ENCODE measurements around the gene NAV3. TPM values are rescaled to one million over a fixed set of nuclear protein-coding genes. Genes with fewer than 3 reads are reported as not detected.

The NAV3 gene
- total RNA-seq, 1 donor from 2014 or later, result 1.5 TPM

DNA sequence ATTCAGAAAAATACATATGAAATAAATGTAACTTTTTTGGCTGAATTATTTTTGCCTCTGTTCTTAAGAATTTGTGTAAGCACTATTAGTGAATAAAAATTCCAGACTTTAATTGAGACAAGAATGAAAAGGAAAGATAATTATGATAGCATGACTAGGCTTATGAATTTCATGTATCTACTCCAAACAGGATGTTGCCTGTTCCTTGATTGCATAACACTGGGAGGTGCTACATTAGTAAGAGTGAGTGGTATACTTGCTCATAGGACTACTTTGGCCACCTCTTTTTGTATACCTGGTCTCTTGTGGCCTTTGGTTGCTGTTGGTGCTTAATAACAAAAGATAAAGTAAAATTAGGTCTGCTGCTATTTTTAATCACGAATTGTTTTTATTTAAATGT is 112.8 kb downstream of the NAV3 start:
- Histone ChIP-seq H3K4me3 (no peak overlapping the region), H3K27ac (replicated peaks) (no peak overlapping the region), H3K4me1 (peaks cover 36% of the 10 kb centered on the region), H3K27me3 (ENCODE audit: low read depth) (no peaks in the 10 kb centered on the region), H3K36me3 (no peaks in the 10 kb centered on the region), H3K9me3 (replicated peaks) (no peaks in the 10 kb centered on the region)
- TF ChIP-seq, protein P1, sequence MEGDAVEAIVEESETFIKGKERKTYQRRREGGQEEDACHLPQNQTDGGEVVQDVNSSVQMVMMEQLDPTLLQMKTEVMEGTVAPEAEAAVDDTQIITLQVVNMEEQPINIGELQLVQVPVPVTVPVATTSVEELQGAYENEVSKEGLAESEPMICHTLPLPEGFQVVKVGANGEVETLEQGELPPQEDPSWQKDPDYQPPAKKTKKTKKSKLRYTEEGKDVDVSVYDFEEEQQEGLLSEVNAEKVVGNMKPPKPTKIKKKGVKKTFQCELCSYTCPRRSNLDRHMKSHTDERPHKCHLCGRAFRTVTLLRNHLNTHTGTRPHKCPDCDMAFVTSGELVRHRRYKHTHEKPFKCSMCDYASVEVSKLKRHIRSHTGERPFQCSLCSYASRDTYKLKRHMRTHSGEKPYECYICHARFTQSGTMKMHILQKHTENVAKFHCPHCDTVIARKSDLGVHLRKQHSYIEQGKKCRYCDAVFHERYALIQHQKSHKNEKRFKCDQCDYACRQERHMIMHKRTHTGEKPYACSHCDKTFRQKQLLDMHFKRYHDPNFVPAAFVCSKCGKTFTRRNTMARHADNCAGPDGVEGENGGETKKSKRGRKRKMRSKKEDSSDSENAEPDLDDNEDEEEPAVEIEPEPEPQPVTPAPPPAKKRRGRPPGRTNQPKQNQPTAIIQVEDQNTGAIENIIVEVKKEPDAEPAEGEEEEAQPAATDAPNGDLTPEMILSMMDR (IDR thresholded peaks at IDR 0.05; ENCODE audit: borderline replicate concordance), result no peak
- no peak for DNase-seq
- intact Hi-C loops (cut with micrococcal nuclease), result no loop called here

DNA sequence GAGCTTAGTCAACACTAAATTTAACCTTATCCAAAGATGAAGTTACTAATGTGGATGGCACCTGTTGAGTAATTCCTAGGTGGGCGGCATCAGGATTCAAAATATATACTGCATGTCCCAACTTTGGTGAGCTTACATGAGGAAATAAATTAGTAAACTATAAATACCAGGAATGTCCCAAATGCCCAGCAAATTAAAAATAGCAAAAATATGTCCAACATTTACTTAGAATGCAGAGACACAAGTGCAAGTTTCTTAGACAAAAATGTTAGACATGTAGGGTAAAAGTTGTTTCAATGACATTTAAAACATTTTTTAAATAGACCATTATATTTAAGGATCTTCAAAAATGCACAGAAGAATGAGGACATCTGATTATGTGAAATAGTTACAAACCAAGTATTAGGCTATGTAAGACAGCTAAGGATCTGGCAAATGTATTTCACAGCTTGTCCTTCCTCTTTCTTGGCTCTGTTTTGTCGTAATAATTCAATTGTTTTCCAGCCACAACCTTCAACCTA is 115.9 kb downstream of the NAV3 start:
- TF ChIP-seq, protein P1 (IDR thresholded peaks at IDR 0.05; ENCODE audit: borderline replicate concordance), result no peak
- Histone ChIP-seq H3K27me3 (ENCODE audit: low read depth) (no peaks in the 10 kb centered on the region), H3K9me3 (replicated peaks) (no peaks in the 10 kb centered on the region), H3K4me3 (no peak overlapping the region), H3K4me1 (peaks cover 18% of the 10 kb centered on the region), H3K36me3 (no peaks in the 10 kb centered on the region), H3K27ac (replicated peaks) (no peak overlapping the region)
- no peak for DNase-seq
- intact Hi-C loops (cut with micrococcal nuclease), result no loop called here

DNA sequence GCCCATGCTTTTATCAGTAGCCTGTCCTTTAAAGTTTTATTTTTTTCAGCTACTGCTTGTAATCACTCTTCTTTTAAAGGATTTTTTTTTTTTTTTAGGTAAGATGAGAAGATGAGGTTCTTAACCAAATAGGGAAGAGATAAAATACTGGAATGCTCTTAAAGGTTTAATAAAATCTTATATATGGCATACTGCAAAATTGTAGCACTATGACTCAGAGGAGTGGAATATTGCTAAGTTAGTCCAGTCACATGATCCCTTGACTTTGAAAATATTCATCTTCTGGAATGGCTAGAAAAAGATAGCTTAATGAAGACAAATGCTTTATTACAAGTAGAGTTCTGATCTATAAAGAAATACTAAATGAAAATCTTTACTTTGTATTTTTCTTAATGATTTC is 116.6 kb downstream of the NAV3 start:
- Histone ChIP-seq H3K9me3 (replicated peaks) (no peaks in the 10 kb centered on the region), H3K36me3 (no peaks in the 10 kb centered on the region), H3K27me3 (ENCODE audit: low read depth) (no peaks in the 10 kb centered on the region), H3K27ac (replicated peaks) (no peak overlapping the region), H3K4me3 (no peak overlapping the region), H3K4me1 (peaks cover 18% of the 10 kb centered on the region)
- no peak for DNase-seq
- TF ChIP-seq, protein P1 (IDR thresholded peaks at IDR 0.05; ENCODE audit: borderline replicate concordance), result no peak
- intact Hi-C loops (cut with micrococcal nuclease), result no loop called here

DNA sequence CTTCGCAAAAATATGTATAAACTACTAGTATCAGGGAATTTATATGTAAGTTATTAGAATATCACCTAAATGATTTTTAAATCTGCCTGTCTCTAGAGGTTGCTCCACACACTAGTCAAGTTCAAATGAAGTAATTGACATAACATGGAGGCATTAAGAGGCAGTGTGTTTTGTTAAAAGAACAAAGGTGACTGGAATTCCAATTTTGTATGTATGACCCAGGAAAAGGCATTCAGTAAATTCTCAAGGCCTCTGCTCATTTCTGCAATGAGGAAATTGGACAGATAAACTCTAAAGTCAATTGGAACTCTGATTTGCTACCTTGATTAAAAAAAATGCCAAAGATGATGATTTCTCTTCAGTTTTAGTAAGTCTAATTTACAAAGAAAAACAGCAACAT is 117.1 kb downstream of the NAV3 start:
- no peak for DNase-seq
- Histone ChIP-seq H3K36me3 (no peaks in the 10 kb centered on the region), H3K4me1 (peaks cover 18% of the 10 kb centered on the region), H3K4me3 (no peak overlapping the region), H3K27ac (replicated peaks) (no peak overlapping the region), H3K9me3 (replicated peaks) (no peaks in the 10 kb centered on the region), H3K27me3 (ENCODE audit: low read depth) (no peaks in the 10 kb centered on the region)
- intact Hi-C loops (cut with micrococcal nuclease), result no loop called here
- TF ChIP-seq, protein P1 (IDR thresholded peaks at IDR 0.05; ENCODE audit: borderline replicate concordance), result no peak

DNA sequence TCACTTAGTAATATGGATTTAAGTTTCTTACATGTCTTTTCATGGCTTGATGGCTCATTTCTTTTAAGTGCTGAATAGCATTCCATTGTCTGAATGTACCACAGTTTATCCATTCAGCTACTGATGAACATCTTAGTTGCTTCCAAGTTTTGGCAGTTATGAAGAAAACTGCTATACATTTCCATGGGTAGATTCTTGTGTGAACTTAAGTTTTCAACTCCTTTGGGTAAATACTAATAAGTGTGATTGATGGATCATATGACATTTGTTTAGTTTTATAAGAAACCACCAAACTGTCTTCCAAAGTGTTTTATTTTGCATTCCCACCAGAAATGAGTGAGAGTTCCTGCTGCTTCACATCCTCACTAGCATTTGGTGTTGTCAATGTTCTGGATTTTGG is 119.2 kb downstream of the NAV3 start:
- no peak for DNase-seq
- Histone ChIP-seq H3K36me3 (no peaks in the 10 kb centered on the region), H3K27me3 (ENCODE audit: low read depth) (no peaks in the 10 kb centered on the region), H3K4me1 (peaks cover 12% of the 10 kb centered on the region), H3K27ac (replicated peaks) (no peak overlapping the region), H3K4me3 (no peak overlapping the region), H3K9me3 (replicated peaks) (no peaks in the 10 kb centered on the region)
- intact Hi-C loops (cut with micrococcal nuclease), result no loop called here
- TF ChIP-seq, protein P1 (IDR thresholded peaks at IDR 0.05; ENCODE audit: borderline replicate concordance), result no peak

All from left ventricle myocardium inferior (tissue), 1 donor.